Osteocyte (in vitro differentiated cells): Measurements from ENCODE around the gene TWF2. TPM values are rescaled to one million over a fixed set of nuclear protein-coding genes. Genes with fewer than 3 reads are reported as not detected.

ENCODE experiments used
- DNase-seq: peaks from one replicate; pipeline ENCODE4 v3.0.0; 2021; ENCODE audit warnings: mixed read lengths; ENCODE audit not compliant: unreplicated experiment; ENCODE audit errors: extremely low spot score
- H3K27ac Mint-ChIP-seq: one replicate; pipeline ENCODE4 v1.8.0; 2021; ENCODE audit warnings: mild to moderate bottlenecking, mixed read lengths; ENCODE audit not compliant: unreplicated experiment
- H3K27me3 Mint-ChIP-seq: one replicate; pipeline ENCODE4 v1.8.0; 2021; ENCODE audit warnings: mixed read lengths; ENCODE audit not compliant: unreplicated experiment
- H3K36me3 Mint-ChIP-seq: one replicate; pipeline ENCODE4 v1.8.0; 2021; ENCODE audit warnings: mixed read lengths; ENCODE audit not compliant: unreplicated experiment
- H3K4me1 Mint-ChIP-seq: one replicate; pipeline ENCODE4 v1.8.0; 2021; ENCODE audit warnings: mixed read lengths; ENCODE audit not compliant: unreplicated experiment
- H3K4me3 Mint-ChIP-seq: one replicate; pipeline ENCODE4 v1.8.0; 2021; ENCODE audit warnings: mild to moderate bottlenecking, moderate library complexity, mixed read lengths; ENCODE audit not compliant: unreplicated experiment
- H3K9me3 Mint-ChIP-seq: one replicate; pipeline ENCODE4 v1.8.0; 2021; ENCODE audit warnings: mixed read lengths; ENCODE audit not compliant: unreplicated experiment
- CTCF ChIP-seq: fragments of 200-600 bp; sonication (generic); IDR thresholded peaks from 2 replicates; pipeline ENCODE4 v1.5.0; 2021; ENCODE audit warnings: antibody characterized with exemption, mild to moderate bottlenecking, moderate library complexity
- total RNA-seq: library from RNA; stranded (reverse); gene quantifications from 2 replicates; pipeline ENCODE4 v1.2.1, GENCODE V29; 2021

TWF2 gene
- total RNA-seq, 1 donor from 2014 or later: 58.6 TPM

DNA sequence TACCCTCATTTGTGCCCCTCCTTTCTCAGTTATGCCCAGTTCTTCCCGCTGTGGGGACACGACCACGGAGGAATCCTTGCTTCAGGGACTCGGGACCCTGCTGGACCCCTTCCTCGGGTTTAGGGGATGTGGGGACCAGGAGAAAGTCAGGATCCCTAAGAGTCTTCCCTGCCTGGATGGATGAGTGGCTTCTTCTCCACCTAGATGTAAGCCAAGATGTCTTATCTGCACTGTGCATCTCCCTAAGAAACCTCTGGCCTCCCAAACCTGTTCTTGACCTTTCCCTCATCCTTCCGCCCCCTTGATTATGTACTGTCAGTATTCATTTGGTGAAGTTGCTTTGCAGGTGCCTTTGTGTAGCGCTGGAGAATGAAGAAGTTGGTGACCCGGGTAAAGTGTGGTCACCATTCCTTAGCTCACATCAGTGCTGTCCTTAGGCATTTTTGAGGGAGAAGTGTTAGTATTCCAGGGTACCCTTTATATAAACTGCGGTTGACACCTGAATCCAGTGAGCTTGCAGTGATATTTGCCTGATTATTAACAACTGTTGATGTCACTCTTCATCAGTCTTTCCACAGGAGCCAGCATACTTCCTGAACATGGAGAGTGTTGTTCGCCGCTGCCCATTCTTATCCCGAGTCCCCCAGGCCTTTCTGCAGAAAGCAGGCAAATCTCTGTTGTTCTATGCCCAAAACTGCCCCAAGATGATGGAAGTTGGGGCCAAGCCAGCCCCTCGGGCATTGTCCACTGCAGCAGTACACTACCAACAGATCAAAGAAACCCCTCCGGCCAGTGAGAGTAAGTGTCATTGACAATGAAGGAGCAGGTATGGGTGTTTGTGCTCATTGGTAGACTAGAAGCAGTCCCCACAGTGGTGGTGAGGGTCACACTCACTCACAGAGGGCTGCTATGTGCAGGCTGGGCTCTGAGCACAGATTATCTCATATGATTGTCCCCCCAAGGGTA, 40.0 kb downstream of the TWF2 start:
- Mint-ChIP-seq H3K4me3 (peak overlapping the region; percentile 98), H3K9me3 (no peaks in the 10 kb centered on the region), H3K36me3 (peaks cover 20% of the 10 kb centered on the region), H3K27ac (peak overlapping the region; percentile 88), H3K27me3 (no peaks in the 10 kb centered on the region), H3K4me1 (peaks cover 22% of the 10 kb centered on the region)
- DNase-seq: no peak
- TF ChIP-seq CTCF: no peak

DNA sequence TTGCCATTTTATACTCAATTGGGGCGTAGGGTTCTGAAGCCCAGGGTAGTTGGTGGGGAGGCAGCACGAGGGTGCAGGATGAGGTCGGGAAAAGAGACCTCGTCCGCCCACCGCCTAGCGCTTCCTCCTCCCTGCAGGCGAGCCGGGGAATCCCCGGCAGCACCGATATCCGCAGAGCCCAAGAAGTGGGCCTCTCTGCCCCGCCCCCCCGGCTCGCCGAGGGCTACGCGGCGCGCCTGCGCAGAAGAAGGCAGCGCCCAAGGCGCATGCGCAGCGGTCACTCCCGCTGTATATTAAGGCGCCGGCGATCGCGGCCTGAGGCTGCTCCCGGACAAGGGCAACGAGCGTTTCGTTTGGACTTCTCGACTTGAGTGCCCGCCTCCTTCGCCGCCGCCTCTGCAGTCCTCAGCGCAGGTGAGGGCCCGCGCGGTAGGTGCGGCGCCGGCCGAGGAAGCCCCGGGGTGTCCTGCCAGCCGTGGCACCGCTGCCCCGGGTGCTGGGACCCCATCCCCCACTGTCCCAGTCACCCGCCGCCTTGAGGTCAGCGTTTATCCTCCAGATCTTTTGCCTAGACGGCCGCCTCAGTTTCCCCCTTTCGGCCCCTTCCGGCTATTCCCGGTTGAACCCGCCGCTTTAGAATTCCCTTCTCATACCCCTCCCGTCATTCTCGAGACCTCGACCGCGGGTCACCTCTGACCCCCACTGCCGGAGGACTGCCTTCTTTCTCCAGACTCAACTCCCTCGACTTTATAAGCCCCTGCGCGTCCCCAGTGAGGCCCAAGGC, 40.9 kb downstream of the TWF2 start, which contains the start of gene ALAS1:
ALAS1 (plus strand) TSS at position 319 of the 784 bp plus-strand sequence. CDS start 1,082 bp downstream, outside the sequence.
- no peak for TF ChIP-seq CTCF
- peak; percentile 98 for DNase-seq
- Mint-ChIP-seq H3K27me3 (no peaks in the 10 kb centered on the region), H3K27ac (peak within 1 kb of the TSS; percentile 88), H3K36me3 (peaks cover 14% of the 10 kb centered on the region), H3K4me1 (peaks cover 24% of the 10 kb centered on the region), H3K9me3 (no peaks in the 10 kb centered on the region), H3K4me3 (peak within 1 kb of the TSS; percentile 98)

- no peak for TF ChIP-seq CTCF
- no peaks in the 10 kb centered on the region for H3K9me3 Mint-ChIP-seq
These were observed 41.5 kb downstream of the TWF2 start for GRCh38 chr3:52197499-52197841.

GRCh38 chr3:52196977-52197376, 42.0 kb downstream of the TWF2 start:
- Mint-ChIP-seq H3K27ac (no peak overlapping the region), H3K4me1 (peaks cover 26% of the 10 kb centered on the region), H3K36me3 (peaks cover 8% of the 10 kb centered on the region), H3K27me3 (no peaks in the 10 kb centered on the region), H3K9me3 (no peaks in the 10 kb centered on the region), H3K4me3 (no peak overlapping the region)
- no peak for DNase-seq
- no peak for TF ChIP-seq CTCF

More at GRCh38 chr3:52197499-52197841, 41.5 kb downstream of the TWF2 start:
- Mint-ChIP-seq H3K36me3 (peaks cover 12% of the 10 kb centered on the region), H3K27me3 (no peaks in the 10 kb centered on the region), H3K27ac (peak overlapping the region; percentile 86), H3K4me3 (peak overlapping the region; percentile 98), H3K4me1 (peaks cover 26% of the 10 kb centered on the region)
- no peak for DNase-seq
